GM19397 (cell line): ENCODE measurements around the gene GRB2.
"Not testable (repeated sequence)": the region's sequence is repeated elsewhere in the genome, so short reads cannot be mapped to it uniquely, and the experiment has no call there.

Experiments used
- ATAC-seq: cut with Tn5 transposase; IDR thresholded peaks from one replicate; pipeline ENCODE4 v1.9.1; 2021; ENCODE audit warnings: mild to moderate bottlenecking, moderate library complexity; ENCODE audit not compliant: unreplicated experiment

GRB2 gene

DNA sequence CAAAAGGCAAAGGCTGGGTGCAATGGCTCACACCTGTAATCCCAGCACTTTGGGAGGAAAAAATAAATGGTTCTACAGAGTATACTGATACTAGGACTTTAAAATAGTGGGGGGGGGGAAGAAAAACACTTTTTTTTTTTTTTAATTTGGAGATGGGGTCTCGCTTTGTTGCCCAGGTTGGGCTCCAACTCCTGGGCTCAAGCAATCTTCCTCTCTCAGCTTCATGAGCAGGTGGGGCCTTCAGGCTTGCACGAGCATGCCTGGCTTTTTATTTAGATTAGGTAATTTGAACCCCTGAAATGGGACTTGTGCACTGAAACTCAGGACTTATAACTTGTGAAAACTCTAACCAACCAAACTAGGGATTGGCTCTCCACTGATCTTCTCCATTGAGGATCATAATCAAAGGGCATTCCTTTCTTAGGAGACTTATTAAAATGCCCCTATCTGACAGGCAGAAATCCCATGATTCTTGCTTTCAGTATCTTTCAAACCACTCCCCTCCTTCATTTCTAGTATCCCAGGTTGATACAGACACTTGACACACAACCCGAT lies 16.9 kb downstream of the GRB2 start:
- ATAC-seq = no peak

- no peak for ATAC-seq
These were observed 17.7 kb downstream of the GRB2 start for GRCh38 chr17:75387771-75388170.

DNA sequence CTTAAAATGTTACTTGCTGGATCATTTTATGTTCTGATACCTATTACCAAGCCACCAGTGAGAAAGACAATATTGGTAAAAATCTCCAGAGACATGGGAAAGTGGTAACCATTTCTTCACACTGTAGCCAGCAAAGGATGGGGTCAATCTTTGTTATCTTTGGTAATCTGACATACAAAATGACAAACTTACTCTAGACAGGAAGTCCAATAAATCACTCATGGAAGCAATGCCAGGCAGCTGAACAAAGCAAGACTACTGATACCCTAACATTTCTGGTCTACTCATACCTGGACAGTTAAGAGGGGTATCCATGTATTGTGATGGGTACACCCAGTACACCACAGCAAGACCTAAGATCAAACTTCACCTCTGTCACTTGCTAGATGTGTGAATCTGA lies 19.0 kb downstream of the GRB2 start:
- no peak for ATAC-seq

DNA sequence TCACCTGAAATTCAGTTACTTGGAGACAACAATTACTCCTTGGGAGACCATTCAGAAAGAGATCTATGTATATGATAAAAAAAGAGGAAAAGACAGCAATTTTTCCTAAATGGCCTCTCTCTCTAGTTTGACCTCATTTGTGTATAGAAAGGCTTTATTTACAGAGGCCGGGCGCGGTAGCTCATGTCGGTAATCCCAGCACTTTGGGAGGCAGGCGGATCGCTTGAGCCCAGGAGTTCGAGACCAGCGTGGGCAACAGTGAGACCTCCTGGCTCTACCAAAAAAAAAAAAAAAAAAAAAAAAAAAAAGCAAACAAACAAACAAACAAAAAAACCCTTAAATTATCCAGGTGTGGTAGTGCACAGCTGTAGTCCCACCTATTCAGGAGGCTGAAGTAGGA lies 20.7 kb downstream of the GRB2 start:
- ATAC-seq = no peak

GRCh38 chr17:75383842-75384195 lies 21.7 kb downstream of the GRB2 start:
- ATAC-seq = no peak

GRCh38 chr17:75380750-75381149 lies 24.7 kb downstream of the GRB2 start:
- no peak for ATAC-seq

GRCh38 chr17:75380315-75380714 lies 25.2 kb downstream of the GRB2 start:
- ATAC-seq = no peak

GRCh38 chr17:75379426-75379825 lies 26.1 kb downstream of the GRB2 start:
- ATAC-seq = not testable (repeated sequence)

DNA sequence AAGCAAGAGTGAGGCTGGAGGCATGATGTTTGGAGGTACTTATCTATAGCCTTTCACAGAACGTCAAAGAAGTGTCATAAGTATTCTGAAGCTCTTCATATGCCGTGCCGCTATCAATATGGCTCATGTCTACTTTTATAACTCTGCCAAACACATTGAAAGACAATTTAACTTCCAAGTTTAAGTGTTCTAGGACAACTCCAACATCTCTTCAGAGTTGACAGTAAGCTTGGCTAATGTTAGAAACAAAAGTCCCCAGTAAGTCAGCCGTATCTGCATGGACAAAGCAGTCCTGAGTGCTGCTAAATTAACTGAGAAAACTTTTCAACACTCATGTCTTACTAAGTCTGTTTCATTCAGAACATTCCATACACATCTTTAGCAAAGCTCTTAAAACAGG lies 32.2 kb downstream of the GRB2 start:
- ATAC-seq = no peak

- ATAC-seq = no peak
These were observed 33.5 kb downstream of the GRB2 start for GRCh38 chr17:75371981-75372380.

DNA sequence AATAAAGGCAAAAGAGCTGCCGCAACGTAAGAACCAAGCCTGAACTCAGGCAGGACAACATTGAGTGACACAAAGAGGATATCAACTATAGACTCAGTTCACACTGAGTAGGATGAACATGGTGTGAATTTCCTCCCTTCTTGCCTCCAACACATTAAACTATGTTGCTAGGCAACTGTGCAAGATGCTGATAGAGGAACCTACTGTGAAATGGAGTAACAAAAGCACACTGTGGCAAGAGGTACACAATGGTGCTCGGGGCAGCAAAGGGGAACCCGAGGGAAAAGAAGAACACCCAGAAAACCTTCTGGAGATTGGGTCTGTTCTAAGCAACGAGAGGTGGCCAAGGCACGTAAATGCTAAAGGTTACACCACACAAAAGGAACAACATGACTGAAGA lies 34.1 kb downstream of the GRB2 start:
- no peak for ATAC-seq

DNA sequence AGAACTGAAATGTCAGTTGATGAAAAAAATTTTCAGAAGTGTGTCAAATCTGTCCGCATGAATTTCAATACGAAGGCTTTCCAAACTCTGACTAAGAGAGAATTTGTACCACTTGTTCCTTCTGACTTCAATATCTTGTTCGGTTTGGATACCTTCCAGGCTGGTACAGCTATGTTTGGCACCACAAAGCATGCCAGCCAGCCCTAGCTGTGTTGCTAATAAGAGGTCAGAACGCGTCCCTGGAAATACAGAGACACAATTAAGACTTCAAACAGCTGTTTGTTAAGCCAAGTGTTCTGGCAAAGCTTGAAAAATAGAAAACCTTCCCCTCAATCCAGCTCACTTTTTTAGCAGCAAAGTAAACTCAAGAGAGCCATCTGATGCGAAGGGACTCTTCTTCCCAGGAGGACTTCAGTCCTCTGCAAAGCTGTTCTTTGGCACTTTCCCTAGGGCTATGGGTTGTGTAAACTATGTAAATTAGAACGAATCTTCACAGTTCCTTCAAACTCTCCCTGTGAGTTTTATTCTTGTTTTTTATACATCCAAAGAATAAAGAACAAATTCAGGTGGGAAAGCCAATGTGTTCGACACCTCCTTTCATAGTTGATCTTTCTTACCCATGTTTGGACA lies 35.1 kb downstream of the GRB2 start:
- ATAC-seq = no peak

DNA sequence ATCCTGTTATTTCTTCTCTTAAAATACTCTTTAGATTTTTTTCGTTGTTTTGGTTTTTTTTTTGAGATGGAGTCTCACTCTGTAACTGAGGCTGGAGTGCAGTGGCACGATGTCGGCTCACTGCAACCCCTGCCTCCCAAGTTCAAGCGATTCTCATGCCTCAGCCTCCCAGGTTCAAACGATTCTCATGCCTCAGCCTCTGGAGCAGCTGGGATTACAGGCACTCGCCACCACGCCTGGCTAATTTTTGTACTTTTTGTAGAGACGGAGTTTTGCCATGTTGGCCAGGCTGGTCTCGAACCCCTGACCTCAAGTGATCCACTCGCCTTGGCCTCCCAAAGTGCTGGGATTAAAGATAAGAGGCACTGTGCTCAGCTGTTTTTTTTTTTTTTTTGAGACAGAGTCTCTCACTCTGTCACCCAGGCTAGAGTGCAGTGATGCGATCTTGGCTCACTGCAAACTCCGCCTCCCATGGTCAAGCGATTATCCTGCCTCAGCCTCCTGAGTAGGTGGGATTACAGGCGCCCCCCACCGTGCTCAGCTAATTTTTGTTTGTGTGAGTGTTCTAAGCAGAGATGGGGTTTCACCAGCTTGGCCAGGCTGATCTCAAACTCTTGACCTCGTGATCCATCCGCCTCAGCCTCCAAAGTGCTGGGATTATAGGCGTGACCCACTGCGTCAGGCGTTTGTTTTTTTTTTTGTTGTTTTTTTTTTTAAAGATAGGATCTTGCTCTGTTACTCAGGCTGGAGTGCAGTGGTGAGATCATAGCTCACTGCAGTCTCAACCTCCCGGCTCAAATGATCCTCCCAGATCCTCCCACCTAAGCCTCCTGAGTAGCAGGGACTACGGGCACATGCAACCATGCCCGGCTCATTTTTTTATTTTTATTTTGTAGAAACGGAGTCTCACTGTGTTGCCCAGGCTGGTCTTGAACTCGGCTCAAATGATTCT lies 37.4 kb downstream of the GRB2 start:
- not testable (repeated sequence) for ATAC-seq

DNA sequence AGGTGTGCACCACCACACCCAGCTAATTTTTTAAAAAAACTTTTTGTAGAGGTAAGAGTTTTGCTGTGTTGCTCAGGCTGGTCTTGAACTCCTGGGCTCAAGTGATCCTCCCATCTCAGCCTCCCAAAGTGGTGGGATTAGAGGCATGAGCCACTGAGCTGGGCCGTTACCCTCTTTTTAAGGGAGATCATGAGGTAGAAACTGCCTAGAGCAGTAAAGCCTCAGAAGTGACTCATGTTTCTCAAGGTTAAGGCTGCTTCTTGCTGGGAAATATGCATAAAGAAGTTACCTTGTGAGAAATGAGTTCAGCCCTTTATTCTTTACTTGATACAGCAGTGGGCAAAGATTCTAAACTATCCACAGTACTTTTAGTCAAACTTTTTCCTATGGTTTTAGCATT lies 38.2 kb downstream of the GRB2 start:
- no peak for ATAC-seq

DNA sequence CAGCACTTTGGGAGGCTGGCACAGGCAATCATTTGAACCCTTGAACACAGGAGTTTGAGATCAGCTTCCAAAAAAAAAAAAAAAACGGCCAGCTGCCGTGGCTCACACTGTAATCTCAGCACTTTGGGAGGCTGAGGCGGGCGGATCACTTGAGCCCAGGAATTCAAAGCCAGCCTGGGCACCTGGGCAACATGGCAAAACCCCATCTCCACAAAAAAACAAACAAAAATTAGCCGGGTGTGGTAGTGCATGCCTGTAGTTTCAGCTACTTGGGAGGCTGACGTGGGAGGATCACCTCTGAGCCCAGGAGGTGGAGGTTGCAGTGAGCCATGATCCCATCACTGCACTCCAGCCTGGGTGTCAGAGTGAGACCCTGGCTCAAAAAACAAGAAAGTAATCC lies 39.0 kb downstream of the GRB2 start:
- no peak for ATAC-seq

- no peak for ATAC-seq
These were observed 39.6 kb downstream of the GRB2 start for GRCh38 chr17:75365931-75366275.

GRCh38 chr17:75365009-75365930 lies 40.2 kb downstream of the GRB2 start:
- ATAC-seq = no peak

DNA sequence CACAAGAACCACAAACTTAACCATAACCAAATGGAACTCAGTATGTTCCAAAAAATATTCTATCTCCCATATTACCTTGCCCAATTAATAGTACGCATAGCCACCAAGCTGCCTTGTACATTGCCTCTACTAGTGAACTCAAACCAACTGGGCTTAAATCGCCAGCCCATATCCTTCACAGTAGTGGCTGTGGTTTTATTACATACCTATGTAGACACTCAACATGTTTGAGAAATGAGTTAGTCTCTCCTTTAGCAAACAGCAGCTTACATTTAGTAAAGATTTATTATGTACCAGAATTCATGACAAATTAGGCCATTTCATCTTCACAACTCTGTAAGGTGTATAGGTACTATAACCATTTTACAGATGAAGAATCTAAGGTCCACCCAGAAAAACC lies 41.4 kb downstream of the GRB2 start:
- ATAC-seq = no peak

DNA sequence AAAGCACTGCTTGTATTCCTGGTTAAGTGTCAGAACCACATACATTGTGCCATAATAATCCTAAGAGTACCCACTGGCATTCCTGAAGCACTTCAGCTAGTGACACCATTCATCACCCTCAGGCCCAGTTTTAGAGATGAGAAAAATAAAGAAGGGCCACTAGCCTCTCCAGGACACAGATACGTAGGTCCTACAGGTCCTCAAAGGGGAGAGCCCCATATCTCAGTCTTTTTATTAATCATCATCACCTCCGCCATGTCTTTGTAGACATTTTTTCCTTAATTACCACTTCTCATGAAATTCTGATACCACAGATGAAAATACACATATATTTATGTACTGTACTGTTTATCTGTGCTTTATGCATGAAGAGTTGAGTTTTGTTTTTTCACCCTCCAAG lies 43.5 kb downstream of the GRB2 start:
- no peak for ATAC-seq

- no peak for ATAC-seq
These were observed 44.1 kb downstream of the GRB2 start for GRCh38 chr17:75361344-75361743.

- no peak for ATAC-seq
These were observed 49.1 kb downstream of the GRB2 start for GRCh38 chr17:75356260-75356937.
